Astrocyte (in vitro differentiated cells and primary cell): ENCODE measurements around the gene CIB2. TPM values are rescaled to one million over a fixed set of nuclear protein-coding genes. Genes with fewer than 3 reads are reported as not detected.
"Not testable (repeated sequence)": the region's sequence is repeated elsewhere in the genome, so short reads cannot be mapped to it uniquely, and the experiment has no call there.

Experiments
- DNase-seq: peaks from one replicate; pipeline ENCODE4 v3.0.0-alpha.2; 2010; ENCODE audit warnings: low read depth
- FAIRE-seq: peaks from 2 replicates; lab custom pipeline; 2011; peaks lifted over from hg19 to GRCh38; lab: Jason Lieb, UNC
- H2AFZ ChIP-seq: 2 replicates; pipeline ENCODE4 v1.6.0; 2012; ENCODE audit warnings: low read depth, low read length, inconsistent platforms
- H3K27ac ChIP-seq: 2 replicates; pipeline ENCODE4 v1.5.1; 2011; ENCODE audit warnings: low read depth, low read length, inconsistent platforms
- H3K27me3 ChIP-seq: 2 replicates; pipeline ENCODE4 v1.6.0; 2011; ENCODE audit warnings: low read length, inconsistent platforms; ENCODE audit not compliant: insufficient read depth
- H3K36me3 ChIP-seq: 2 replicates; pipeline ENCODE4 v1.5.1; 2011; ENCODE audit warnings: low read length, inconsistent platforms; ENCODE audit not compliant: insufficient read depth
- H3K4me1 ChIP-seq: 2 replicates; pipeline ENCODE4 v1.5.1; 2011; ENCODE audit warnings: low read length, inconsistent platforms; ENCODE audit not compliant: insufficient read depth
- H3K4me2 ChIP-seq: 2 replicates; pipeline ENCODE4 v1.6.0; 2012; ENCODE audit warnings: low read length, inconsistent platforms
- H3K4me3 ChIP-seq: 2 replicates; pipeline ENCODE4 v1.5.1; 2011; ENCODE audit warnings: low read depth, mild to moderate bottlenecking, low read length, inconsistent platforms; ENCODE audit not compliant: insufficient read depth
- H3K79me2 ChIP-seq: 2 replicates; pipeline ENCODE4 v1.6.0; 2012; ENCODE audit warnings: mild to moderate bottlenecking, low read length, inconsistent platforms; ENCODE audit not compliant: insufficient read depth
- H3K9ac ChIP-seq: 2 replicates; pipeline ENCODE4 v1.6.0; 2012; ENCODE audit warnings: mild to moderate bottlenecking, low read length, inconsistent platforms
- H3K9me3 ChIP-seq: 2 replicates; pipeline ENCODE4 v1.5.1; 2012; ENCODE audit warnings: low read depth, mild to moderate bottlenecking, low read length, inconsistent platforms; ENCODE audit not compliant: insufficient read depth
- H4K20me1 ChIP-seq: 2 replicates; pipeline ENCODE4 v1.6.0; 2012; ENCODE audit warnings: low read length, inconsistent platforms; ENCODE audit not compliant: insufficient read depth
- H3K27ac Mint-ChIP-seq: one replicate; pipeline ENCODE4 v1.8.0; 2021; ENCODE audit warnings: mild to moderate bottlenecking, mixed read lengths; ENCODE audit not compliant: unreplicated experiment
- H3K27me3 Mint-ChIP-seq: one replicate; pipeline ENCODE4 v1.8.0; 2021; ENCODE audit warnings: low read depth, mixed read lengths; ENCODE audit not compliant: unreplicated experiment
- H3K36me3 Mint-ChIP-seq: one replicate; pipeline ENCODE4 v1.8.0; 2021; ENCODE audit warnings: low read depth, mixed read lengths; ENCODE audit not compliant: unreplicated experiment
- H3K4me1 Mint-ChIP-seq: one replicate; pipeline ENCODE4 v1.8.0; 2021; ENCODE audit warnings: low read depth, mixed read lengths; ENCODE audit not compliant: unreplicated experiment
- H3K4me3 Mint-ChIP-seq: one replicate; pipeline ENCODE4 v1.8.0; 2021; ENCODE audit warnings: mild to moderate bottlenecking, moderate library complexity, mixed read lengths; ENCODE audit not compliant: unreplicated experiment
- H3K9me3 Mint-ChIP-seq: one replicate; pipeline ENCODE4 v1.8.0; 2021; ENCODE audit warnings: mild to moderate bottlenecking, mixed read lengths; ENCODE audit not compliant: unreplicated experiment
- EZH2 ChIP-seq: IDR thresholded peaks from 2 replicates; pipeline ENCODE4 v1.6.1; 2012; ENCODE audit warnings: mild to moderate bottlenecking, low read length, inconsistent platforms; ENCODE audit not compliant: insufficient read depth
- total RNA-seq: library from RNA; stranded (reverse); gene quantifications from 2 replicates; pipeline ENCODE4 v1.2.1, GENCODE V29; 2021
- TF ChIP-seq, protein P1 (sequence below): IDR thresholded peaks from 2 replicates; pipeline ENCODE4 v1.5.1; 2011; ENCODE audit warnings: low read depth, mild to moderate bottlenecking, inconsistent platforms, low read length, moderate library complexity; ENCODE audit not compliant: insufficient read depth

The CIB2 gene
- total RNA-seq, 1 donor from 2014 or later: 7.4 TPM

GRCh38 chr15:78155355-78155939 is 24.2 kb upstream of the CIB2 start:
- no peaks in the 10 kb centered on the region for H3K4me1 ChIP-seq
- H3K9me3 ChIP-seq: no peaks in the 10 kb centered on the region
- H3K9me3 Mint-ChIP-seq: no peaks in the 10 kb centered on the region
- peaks cover 23% of the 10 kb centered on the region for H4K20me1 ChIP-seq
- no peak overlapping the region for H3K9ac ChIP-seq
- H3K4me2 ChIP-seq: no peak overlapping the region
- H3K36me3 ChIP-seq: peaks cover 7% of the 10 kb centered on the region
- H3K27ac ChIP-seq: no peak overlapping the region
- no peak overlapping the region for H3K27ac Mint-ChIP-seq
- no peaks in the 10 kb centered on the region for H3K4me1 Mint-ChIP-seq
- DNase-seq (no peak), FAIRE-seq (no peak)
- H3K36me3 Mint-ChIP-seq: no peaks in the 10 kb centered on the region
- H3K27me3 Mint-ChIP-seq: no peaks in the 10 kb centered on the region
- H2AFZ ChIP-seq: no peak overlapping the region
- no peaks in the 10 kb centered on the region for H3K27me3 ChIP-seq
- H3K4me3 ChIP-seq: no peak overlapping the region
- H3K79me2 ChIP-seq: peaks cover 39% of the 10 kb centered on the region
- no peak overlapping the region for H3K4me3 Mint-ChIP-seq
- no peak for TF ChIP-seq EZH2

GRCh38 chr15:78154955-78155354 is 23.7 kb upstream of the CIB2 start:
- Mint-ChIP-seq H3K4me3 (no peak overlapping the region), H3K9me3 (no peaks in the 10 kb centered on the region), H3K27me3 (no peaks in the 10 kb centered on the region), H3K27ac (no peak overlapping the region), H3K36me3 (no peaks in the 10 kb centered on the region), H3K4me1 (peaks cover 1% of the 10 kb centered on the region)
- H3K4me3 ChIP-seq: no peak overlapping the region
- FAIRE-seq (no peak), DNase-seq (no peak)
- H3K9ac ChIP-seq: no peak overlapping the region
- peaks cover 3% of the 10 kb centered on the region for H3K4me1 ChIP-seq
- H3K27ac ChIP-seq: no peak overlapping the region
- H4K20me1 ChIP-seq: peaks cover 28% of the 10 kb centered on the region
- TF ChIP-seq, protein P1, sequence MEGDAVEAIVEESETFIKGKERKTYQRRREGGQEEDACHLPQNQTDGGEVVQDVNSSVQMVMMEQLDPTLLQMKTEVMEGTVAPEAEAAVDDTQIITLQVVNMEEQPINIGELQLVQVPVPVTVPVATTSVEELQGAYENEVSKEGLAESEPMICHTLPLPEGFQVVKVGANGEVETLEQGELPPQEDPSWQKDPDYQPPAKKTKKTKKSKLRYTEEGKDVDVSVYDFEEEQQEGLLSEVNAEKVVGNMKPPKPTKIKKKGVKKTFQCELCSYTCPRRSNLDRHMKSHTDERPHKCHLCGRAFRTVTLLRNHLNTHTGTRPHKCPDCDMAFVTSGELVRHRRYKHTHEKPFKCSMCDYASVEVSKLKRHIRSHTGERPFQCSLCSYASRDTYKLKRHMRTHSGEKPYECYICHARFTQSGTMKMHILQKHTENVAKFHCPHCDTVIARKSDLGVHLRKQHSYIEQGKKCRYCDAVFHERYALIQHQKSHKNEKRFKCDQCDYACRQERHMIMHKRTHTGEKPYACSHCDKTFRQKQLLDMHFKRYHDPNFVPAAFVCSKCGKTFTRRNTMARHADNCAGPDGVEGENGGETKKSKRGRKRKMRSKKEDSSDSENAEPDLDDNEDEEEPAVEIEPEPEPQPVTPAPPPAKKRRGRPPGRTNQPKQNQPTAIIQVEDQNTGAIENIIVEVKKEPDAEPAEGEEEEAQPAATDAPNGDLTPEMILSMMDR: no peak
- TF ChIP-seq EZH2: no peak
- H3K9me3 ChIP-seq: no peaks in the 10 kb centered on the region
- H2AFZ ChIP-seq: no peak overlapping the region
- peaks cover 44% of the 10 kb centered on the region for H3K79me2 ChIP-seq
- peaks cover 5% of the 10 kb centered on the region for H3K36me3 ChIP-seq
- H3K4me2 ChIP-seq: no peak overlapping the region
- no peaks in the 10 kb centered on the region for H3K27me3 ChIP-seq

DNA sequence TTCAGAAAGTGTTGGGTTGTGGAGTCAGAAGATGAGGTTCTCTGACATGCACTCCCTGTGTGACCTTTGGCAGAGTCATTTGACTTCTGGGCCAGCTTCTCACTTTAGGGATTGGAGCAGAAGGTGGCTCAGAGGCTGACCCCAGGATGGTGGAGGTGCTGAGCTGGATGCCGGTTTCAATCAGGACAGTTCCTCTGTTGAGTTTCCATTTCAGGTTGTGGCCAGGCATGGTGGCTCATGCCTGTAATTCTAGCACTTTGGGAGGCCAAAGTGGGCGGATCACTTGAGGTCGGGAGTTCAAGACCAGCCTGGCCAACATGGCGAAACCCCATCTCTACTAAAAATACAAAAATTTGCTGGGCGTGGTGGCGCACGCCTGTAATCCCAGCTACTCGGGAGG is 19.8 kb upstream of the CIB2 start:
- not testable (repeated sequence) for H3K27ac Mint-ChIP-seq, H3K27ac ChIP-seq, H3K9me3 ChIP-seq, DNase-seq, H3K4me1 Mint-ChIP-seq, H3K4me3 ChIP-seq, H3K9me3 Mint-ChIP-seq, FAIRE-seq, H3K27me3 ChIP-seq, H3K9ac ChIP-seq, H3K36me3 Mint-ChIP-seq, H3K4me3 Mint-ChIP-seq, H2AFZ ChIP-seq, H3K36me3 ChIP-seq, H3K27me3 Mint-ChIP-seq
- peaks cover 53% of the 10 kb centered on the region for H3K79me2 ChIP-seq
- H3K4me1 ChIP-seq: peaks cover 14% of the 10 kb centered on the region
- peaks cover 32% of the 10 kb centered on the region for H4K20me1 ChIP-seq
- H3K4me2 ChIP-seq: peak overlapping the region; percentile 2
